GM12878 (cell line): ENCODE results near the gene IQGAP2. TPM values are rescaled to one million over a fixed set of nuclear protein-coding genes. Genes with fewer than 3 reads are reported as not detected.

ENCODE experiments used
- ATAC-seq: fragments of 200-7000 bp; cut with Tn5 transposase; 3 replicates; pipeline ENCODE4 v1.9.1; 2020; ENCODE audit warnings: mild to moderate bottlenecking, moderate library complexity
- BruUV-seq: library from RNA; stranded (reverse); fragments of 400-500 nt; replicated peaks from 2 replicates; lab custom pipeline; 2021; lab: Mats Ljungman, UMichigan
- CTCF ChIA-PET: fragments of 300-600 bp; sonication (Branson Sonifier 250); formaldehyde crosslinking; extraction: SDS; loops from one replicate; lab custom pipeline; 2021; ENCODE audit warnings: inconsistent platforms; lab: Yijun Ruan, JAX
- POLR2A ChIA-PET: fragments of 350-600 bp; formaldehyde crosslinking; extraction: SDS; loops from one replicate; lab custom pipeline; 2021; ENCODE audit warnings: inconsistent platforms; lab: Charles Lee
- RAD21 ChIA-PET: fragments of 300-600 bp; sonication (Branson Sonifier 250); formaldehyde crosslinking; loops from one replicate; lab custom pipeline; 2023; ENCODE audit warnings: antibody characterized with exemption; ENCODE audit not compliant: unreplicated experiment; lab: Charles Lee
- SMC1A ChIA-PET: fragments of 300-600 bp; sonication (Branson Sonifier 250); formaldehyde crosslinking; loops from one replicate; lab custom pipeline; 2023; ENCODE audit not compliant: unreplicated experiment, uncharacterized antibody; lab: Charles Lee
- DNase-seq: peaks from one replicate; pipeline ENCODE4 v3.0.0-alpha.2; 2011; ENCODE audit warnings: low read depth, low spot score
- FAIRE-seq: peaks from 3 replicates; lab custom pipeline; 2011; peaks lifted over from hg19 to GRCh38; lab: Jason Lieb, UNC
- H2AFZ ChIP-seq: 2 replicates; pipeline ENCODE4 v1.6.0; 2011; ENCODE audit warnings: low read depth, low read length, control low read depth; ENCODE audit not compliant: control insufficient read depth
- H3K27ac ChIP-seq: 2 replicates; pipeline ENCODE4 v1.5.1; 2011; ENCODE audit warnings: control low read depth; ENCODE audit not compliant: control insufficient read depth, insufficient read depth
- H3K27me3 ChIP-seq, 2 experiments: replicated peaks in 1 of 2; 2 replicates each; pipeline versions ENCODE4 v1.6.0 to v1.6.1; 2011; ENCODE audit warnings: low read length in 1 of 2; ENCODE audit not compliant: control insufficient read depth in 2 of 2, insufficient read depth in 2 of 2
- H3K36me3 ChIP-seq, 2 experiments: 2 replicates each; pipeline ENCODE4 v1.5.1; 2011; ENCODE audit warnings: low read length in 1 of 2; ENCODE audit not compliant: control insufficient read depth in 2 of 2, insufficient read depth in 2 of 2
- H3K4me1 ChIP-seq: 2 replicates; pipeline ENCODE4 v1.6.1; 2011; ENCODE audit warnings: mild to moderate bottlenecking, low read length, moderate library complexity, mixed read lengths; ENCODE audit not compliant: control insufficient read depth, insufficient read depth
- H3K4me2 ChIP-seq: 2 replicates; pipeline ENCODE4 v1.6.0; 2011; ENCODE audit warnings: control low read depth; ENCODE audit not compliant: control insufficient read depth, insufficient read depth
- H3K4me3 ChIP-seq: fragments of 200-600 bp; sonication (generic); 2 replicates; pipeline ENCODE4 v1.5.1; 2016
- H3K79me2 ChIP-seq: 2 replicates; pipeline ENCODE4 v1.6.0; 2011; ENCODE audit warnings: low read length; ENCODE audit not compliant: control insufficient read depth, insufficient read depth
- H3K9ac ChIP-seq: 2 replicates; pipeline ENCODE4 v1.8.0; 2011; ENCODE audit warnings: low read length, control low read depth, mixed read lengths; ENCODE audit not compliant: control insufficient read depth, insufficient read depth
- H3K9me3 ChIP-seq: replicated peaks from 3 replicates; pipeline ENCODE4 v1.5.1; 2011; ENCODE audit warnings: mild to moderate bottlenecking, low read length; ENCODE audit not compliant: control insufficient read depth, insufficient read depth
- H4K20me1 ChIP-seq: 2 replicates; pipeline ENCODE4 v1.6.0; 2011; ENCODE audit not compliant: control insufficient read depth, insufficient read depth
- CHD4 ChIP-seq: fragments of 200-600 bp; sonication (generic); IDR thresholded peaks from 2 replicates; pipeline ENCODE4 v1.6.1; 2016; ENCODE audit warnings: mild to moderate bottlenecking
- DPF2 ChIP-seq: fragments of 450-650 bp; IDR thresholded peaks from 2 replicates; pipeline ENCODE4 v1.6.1; 2017; ENCODE audit warnings: mild to moderate bottlenecking
- ELK1 ChIP-seq: IDR thresholded peaks from 2 replicates; pipeline ENCODE4 v1.6.1; 2012; ENCODE audit warnings: low read depth, low read length, improper control_type of control experiment
- HDAC2 ChIP-seq: fragments of 200-600 bp; sonication (generic); IDR thresholded peaks from 2 replicates; pipeline ENCODE4 v1.6.1; 2017
- IRF3 ChIP-seq: fragments of 450-650 bp; IDR thresholded peaks from 2 replicates; pipeline ENCODE4 v1.6.1; 2014; ENCODE audit warnings: mild to moderate bottlenecking
- KLF5 ChIP-seq: fragments of 450-650 bp; IDR thresholded peaks from 2 replicates; pipeline ENCODE4 v1.6.1; 2014; ENCODE audit warnings: mild to moderate bottlenecking; ENCODE audit not compliant: partially characterized antibody
- MEF2A ChIP-seq: IDR thresholded peaks from 2 replicates; pipeline ENCODE4 v1.6.1; 2011; ENCODE audit warnings: low read depth, mild to moderate bottlenecking, low read length, moderate library complexity; ENCODE audit not compliant: insufficient read depth
- NBN ChIP-seq: fragments of 450-650 bp; IDR thresholded peaks from 2 replicates; pipeline ENCODE4 v1.6.1; 2016
- NFYB ChIP-seq: IDR thresholded peaks from 2 replicates; pipeline ENCODE4 v1.6.1; 2011; ENCODE audit warnings: low read depth, mild to moderate bottlenecking, low read length, improper control_type of control experiment, moderate library complexity; ENCODE audit not compliant: insufficient read depth
- NRF1 ChIP-seq: conservative IDR thresholded peaks from 2 replicates; pipeline ENCODE4 v1.6.1; 2011; ENCODE audit warnings: mild to moderate bottlenecking, low read depth, low read length, improper control_type of control experiment
- POLR2A ChIP-seq: IDR thresholded peaks from 2 replicates; pipeline ENCODE4 v1.6.1; 2011; ENCODE audit warnings: low read depth, mild to moderate bottlenecking, low read length
- POLR2AphosphoS2 ChIP-seq: IDR thresholded peaks from 2 replicates; pipeline ENCODE4 v1.6.1; 2011; ENCODE audit warnings: low read depth, mild to moderate bottlenecking, low read length, improper control_type of control experiment, moderate library complexity
- REST ChIP-seq: IDR thresholded peaks from 2 replicates; pipeline ENCODE4 v1.6.1; 2012; ENCODE audit warnings: mild to moderate bottlenecking, low read depth, low read length
- SRF ChIP-seq, 2 experiments: IDR thresholded peaks; 2 replicates each; pipeline ENCODE4 v1.6.1; 2011; ENCODE audit warnings: low read depth in 2 of 2, low read length in 2 of 2, mild to moderate bottlenecking in 1 of 2, moderate library complexity in 1 of 2
- TBL1XR1 ChIP-seq: IDR thresholded peaks from 2 replicates; pipeline ENCODE4 v1.6.1; 2012; ENCODE audit warnings: low read depth, low read length, improper control_type of control experiment
- YY1 ChIP-seq: IDR thresholded peaks from 2 replicates; pipeline ENCODE4 v1.6.1; 2011; ENCODE audit warnings: low read depth, mild to moderate bottlenecking, low read length
- ZNF622 ChIP-seq: fragments of 450-650 bp; IDR thresholded peaks from 2 replicates; pipeline ENCODE4 v1.6.1; 2017; ENCODE audit warnings: mild to moderate bottlenecking, inconsistent platforms
- WGBS: methylation state at CpG from one replicate; pipeline ENCODE4 v1.1.6; 2016; ENCODE audit warnings: low lambda C conversion rate; ENCODE audit not compliant: insufficient replicate concordance, insufficient coverage; ENCODE audit errors: missing lambda C conversion rate; 5-methylcytosine and 5-hydroxymethylcytosine counted together
- in situ Hi-C: fragments of 300-500 bp; cut with MboI; formaldehyde crosslinking; loops from 9 replicates; pipeline ENCODE4 v1.14.3; 2018; ENCODE audit warnings: mixed read lengths
- intact Hi-C: fragments of 100-400 bp; cut with micrococcal nuclease; formaldehyde crosslinking; loops from one replicate; pipeline ENCODE4 v1.14.2; 2022; ENCODE audit not compliant: unreplicated experiment
- polyA plus RNA-seq, 11 experiments: library from polyadenylated mRNA; depleted of rRNA in 4 of 11; unstranded in 6 of 11; stranded (reverse) in 5 of 11; fragments of >200 nt; fragmentation: Nextera tagmentation in 4 of 11; fragmentation: Illumina TruSeq in 1 of 11; extraction: Ambion mirVana in 4 of 11; extraction: Trizol in 1 of 11; gene quantifications; 1 replicate in 1 of 11; 2 replicates in 10 of 11; pipeline versions ENCODE4 v1.2.1 to v1.2.3, GENCODE V29; 2011 to 2016; ENCODE audit warnings: inconsistent platforms in 2 of 11, missing spikeins in 2 of 11, low read depth in 1 of 11
- total RNA-seq, 4 experiments: library from RNA; depleted of rRNA in 3 of 4; stranded (reverse); fragments of >200 nt in 3 of 4; fragmentation: Illumina TruSeq in 1 of 4; extraction: Trizol in 1 of 4; gene quantifications; 2 replicates each; pipeline versions ENCODE4 v1.2.1 to v1.2.3, GENCODE V29; 2013 to 2021

The IQGAP2 gene
- total and polyA plus RNA-seq, 10 of the 15 experiments (the other 5 are each of a cell fraction or from before 2014, with no cell fraction given), result 14.5 to 41.4 (median 21.8) TPM

- no peak for TF ChIP-seq ELK1
- no peak for TF ChIP-seq YY1
- TF ChIP-seq KLF5, result no peak
- TF ChIP-seq ZNF622, result no peak
- no peak for TF ChIP-seq REST
Measured at GRCh38 chr5:76460104-76460503, 57.0 kb downstream of the IQGAP2 start (continued).

GRCh38 chr5:76462097-76462667 lies 59.1 kb downstream of the IQGAP2 start:
- POLR2A ChIA-PET, result no interaction called here
- DNase-seq, result no peak
- H4K20me1 ChIP-seq, result no peaks in the 10 kb centered on the region
- 65% methylated on average over 7 of the region's 7 CpGs for WGBS
- H3K9ac ChIP-seq, result no peak overlapping the region
- no peak overlapping the region for H3K4me3 ChIP-seq
- FAIRE-seq, result no peak
- no peaks in the 10 kb centered on the region for H3K9me3 ChIP-seq
- H3K4me2 ChIP-seq, result no peak overlapping the region
- no peaks in the 10 kb centered on the region for H3K4me1 ChIP-seq
- no peaks in the 10 kb centered on the region for H3K79me2 ChIP-seq
- SMC1A ChIA-PET, result interaction anchor here (0.7 kb wide), 1 partner anchor 8 kb away, joined by 3 read pairs; no protein-coding TSS in a partner anchor
- H3K27ac ChIP-seq, result no peak overlapping the region
- RAD21 ChIA-PET, result no interaction called here
- in situ Hi-C loops, result no loop called here
- intact Hi-C loops, result no loop called here
- no peak overlapping the region for H2AFZ ChIP-seq
- ATAC-seq, result no peak
- no peaks in the 10 kb centered on the region for H3K27me3 ChIP-seq
- no TSS peak for BruUV-seq
- H3K36me3 ChIP-seq, result peaks cover 0 to 4% of the 10 kb centered on the region in 2 experiments; a peak in 1 of 4 replicates
- CTCF ChIA-PET, result no interaction called here
- TF ChIP-seq IRF3, result no peak
- no peak for TF ChIP-seq SRF (IDR thresholded peaks at IDR 0.05; ENCODE audit: low read depth in 2 of 2, low read length in 2 of 2)
- TF ChIP-seq NBN, result no peak
- TF ChIP-seq NRF1, result no peak
- no peak for TF ChIP-seq MEF2A
- TF ChIP-seq TBL1XR1, result no peak
- TF ChIP-seq POLR2A, result no peak
- TF ChIP-seq POLR2AphosphoS2, result no peak
- no peak for TF ChIP-seq NFYB
- TF ChIP-seq HDAC2, result no peak
- TF ChIP-seq DPF2, result no peak
- TF ChIP-seq CHD4, result no peak
